ENCODE data around the gene FSHR.

The FSHR gene

GRCh38 chr2:49070716-49071115 is 83.6 kb downstream of the FSHR start:
- no peak overlapping the region for H3K4me3 ChIP-seq (ENCODE audit: low read length)
- TF ChIP-seq ZNF274 (IDR thresholded peaks at IDR 0.05; ENCODE audit: low read depth, low read length) = no peak

- H3K4me3 ChIP-seq (ENCODE audit: low read length) = no peak overlapping the region
- no peak for TF ChIP-seq ZNF274 (IDR thresholded peaks at IDR 0.05; ENCODE audit: low read depth, low read length)
These were observed 84.5 kb downstream of the FSHR start for GRCh38 chr2:49069829-49070228.

GRCh38 chr2:49068613-49069012 is 85.7 kb downstream of the FSHR start:
- TF ChIP-seq ZNF274 (IDR thresholded peaks at IDR 0.05; ENCODE audit: low read depth, low read length) = no peak
- H3K4me3 ChIP-seq (ENCODE audit: low read length) = no peak overlapping the region

GRCh38 chr2:49067971-49068370 is 86.3 kb downstream of the FSHR start:
- no peak for TF ChIP-seq ZNF274 (IDR thresholded peaks at IDR 0.05; ENCODE audit: low read depth, low read length)
- H3K4me3 ChIP-seq (ENCODE audit: low read length) = no peak overlapping the region

- TF ChIP-seq ZNF274 (IDR thresholded peaks at IDR 0.05; ENCODE audit: low read depth, low read length) = no peak
- no peak overlapping the region for H3K4me3 ChIP-seq (ENCODE audit: low read length)
These were observed 101.2 kb downstream of the FSHR start for GRCh38 chr2:49053156-49053555.

- H3K4me3 ChIP-seq (ENCODE audit: low read length) = no peak overlapping the region
These were observed 104.0 kb downstream of the FSHR start for GRCh38 chr2:49050265-49050664.

GRCh38 chr2:49049161-49049560 is 105.2 kb downstream of the FSHR start:
- no peak for TF ChIP-seq ZNF274 (IDR thresholded peaks at IDR 0.05; ENCODE audit: low read depth, low read length)

More at GRCh38 chr2:49050265-49050664, 104.0 kb downstream of the FSHR start:
- no peak for TF ChIP-seq ZNF274 (IDR thresholded peaks at IDR 0.05; ENCODE audit: low read depth, low read length)

GRCh38 chr2:49045083-49045482 is 109.2 kb downstream of the FSHR start:
- no peak for TF ChIP-seq ZNF274 (IDR thresholded peaks at IDR 0.05; ENCODE audit: low read depth, low read length)
- no peak overlapping the region for H3K4me3 ChIP-seq (ENCODE audit: low read length)

More at GRCh38 chr2:49049161-49049560, 105.2 kb downstream of the FSHR start:
- H3K4me3 ChIP-seq (ENCODE audit: low read length) = no peak overlapping the region

- no peak overlapping the region for H3K4me3 ChIP-seq (ENCODE audit: low read length)
- TF ChIP-seq ZNF274 (IDR thresholded peaks at IDR 0.05; ENCODE audit: low read depth, low read length) = no peak
These were observed 109.8 kb downstream of the FSHR start for GRCh38 chr2:49044350-49045079.

GRCh38 chr2:49043405-49043982 is 110.8 kb downstream of the FSHR start:
- no peak for TF ChIP-seq ZNF274 (IDR thresholded peaks at IDR 0.05; ENCODE audit: low read depth, low read length)
- no peak overlapping the region for H3K4me3 ChIP-seq (ENCODE audit: low read length)

GRCh38 chr2:49042488-49042887 is 111.8 kb downstream of the FSHR start:
- TF ChIP-seq ZNF274 (IDR thresholded peaks at IDR 0.05; ENCODE audit: low read depth, low read length) = no peak
- H3K4me3 ChIP-seq (ENCODE audit: low read length) = no peak overlapping the region

GRCh38 chr2:49041061-49041460 is 113.3 kb downstream of the FSHR start:
- no peak overlapping the region for H3K4me3 ChIP-seq (ENCODE audit: low read length)
- TF ChIP-seq ZNF274 (IDR thresholded peaks at IDR 0.05; ENCODE audit: low read depth, low read length) = no peak

- TF ChIP-seq ZNF274 (IDR thresholded peaks at IDR 0.05; ENCODE audit: low read depth, low read length) = no peak
- no peak overlapping the region for H3K4me3 ChIP-seq (ENCODE audit: low read length)
These were observed 117.1 kb downstream of the FSHR start for GRCh38 chr2:49037197-49037596.

GRCh38 chr2:49035481-49035880 is 118.8 kb downstream of the FSHR start:
- TF ChIP-seq ZNF274 (IDR thresholded peaks at IDR 0.05; ENCODE audit: low read depth, low read length) = no peak
- H3K4me3 ChIP-seq (ENCODE audit: low read length) = no peak overlapping the region

- no peak overlapping the region for H3K4me3 ChIP-seq (ENCODE audit: low read length)
- no peak for TF ChIP-seq ZNF274 (IDR thresholded peaks at IDR 0.05; ENCODE audit: low read depth, low read length)
These were observed 120.7 kb downstream of the FSHR start for GRCh38 chr2:49033394-49034185.
